ENCODE data around the gene TANGO2.

- TF ChIP-seq POLR2A (IDR thresholded peaks at IDR 0.05), result no peak
- TF ChIP-seq, protein P1, sequence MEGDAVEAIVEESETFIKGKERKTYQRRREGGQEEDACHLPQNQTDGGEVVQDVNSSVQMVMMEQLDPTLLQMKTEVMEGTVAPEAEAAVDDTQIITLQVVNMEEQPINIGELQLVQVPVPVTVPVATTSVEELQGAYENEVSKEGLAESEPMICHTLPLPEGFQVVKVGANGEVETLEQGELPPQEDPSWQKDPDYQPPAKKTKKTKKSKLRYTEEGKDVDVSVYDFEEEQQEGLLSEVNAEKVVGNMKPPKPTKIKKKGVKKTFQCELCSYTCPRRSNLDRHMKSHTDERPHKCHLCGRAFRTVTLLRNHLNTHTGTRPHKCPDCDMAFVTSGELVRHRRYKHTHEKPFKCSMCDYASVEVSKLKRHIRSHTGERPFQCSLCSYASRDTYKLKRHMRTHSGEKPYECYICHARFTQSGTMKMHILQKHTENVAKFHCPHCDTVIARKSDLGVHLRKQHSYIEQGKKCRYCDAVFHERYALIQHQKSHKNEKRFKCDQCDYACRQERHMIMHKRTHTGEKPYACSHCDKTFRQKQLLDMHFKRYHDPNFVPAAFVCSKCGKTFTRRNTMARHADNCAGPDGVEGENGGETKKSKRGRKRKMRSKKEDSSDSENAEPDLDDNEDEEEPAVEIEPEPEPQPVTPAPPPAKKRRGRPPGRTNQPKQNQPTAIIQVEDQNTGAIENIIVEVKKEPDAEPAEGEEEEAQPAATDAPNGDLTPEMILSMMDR (IDR thresholded peaks at IDR 0.05), result no peak
Measured at GRCh38 chr22:20068640-20069039, 47.7 kb downstream of the TANGO2 start.

Data from adrenal gland (tissue), 5 donors.